Activated CD8-positive, alpha-beta memory T cell treated with anti-CD3 and anti-CD28 coated beads, Interleukin-2, amount 50 U/mL, for 1 hour (primary cell): Measurements from ENCODE around the gene SLC12A7.
A peak's percentile ranks its signal among the peaks of the same experiment; 100 is the strongest.
"Not testable (repeated sequence)": the region's sequence is repeated elsewhere in the genome, so short reads cannot be mapped to it uniquely, and the experiment has no call there.

Source experiments
- DNase-seq: peaks from one replicate; pipeline ENCODE4 v3.0.0-alpha.2; 2020; ENCODE audit errors: extremely low read depth

SLC12A7 gene

GRCh38 chr5:1109542-1110306 is 2.1 kb downstream of the SLC12A7 start:
- no peak for DNase-seq

GRCh38 chr5:1108865-1109174 is 3.0 kb downstream of the SLC12A7 start:
- DNase-seq, result no peak

GRCh38 chr5:1108023-1108864 is 3.6 kb downstream of the SLC12A7 start:
- no peak for DNase-seq

GRCh38 chr5:1107167-1108022 is 4.5 kb downstream of the SLC12A7 start:
- DNase-seq, result no peak

GRCh38 chr5:1106385-1107166 is 5.3 kb downstream of the SLC12A7 start:
- DNase-seq, result no peak

- DNase-seq, result peak; percentile 58
Observed at GRCh38 chr5:1105350-1106265, 6.3 kb downstream of the SLC12A7 start.

- DNase-seq, result peak; percentile 40
Observed at GRCh38 chr5:1104327-1105006, 7.4 kb downstream of the SLC12A7 start.

GRCh38 chr5:1103505-1104326 is 8.1 kb downstream of the SLC12A7 start:
- DNase-seq, result no peak

GRCh38 chr5:1103093-1103492 is 8.8 kb downstream of the SLC12A7 start:
- DNase-seq, result no peak

GRCh38 chr5:1101961-1102713 is 9.7 kb downstream of the SLC12A7 start:
- DNase-seq, result no peak

- DNase-seq, result no peak
Observed at GRCh38 chr5:1100664-1101574, 10.9 kb downstream of the SLC12A7 start.

GRCh38 chr5:1099926-1100663 is 11.8 kb downstream of the SLC12A7 start:
- no peak for DNase-seq

GRCh38 chr5:1098986-1099597 is 12.8 kb downstream of the SLC12A7 start:
- DNase-seq, result no peak

- not testable (repeated sequence) for DNase-seq
Observed at GRCh38 chr5:1097988-1098385, 13.9 kb downstream of the SLC12A7 start.

- no peak for DNase-seq
Observed at GRCh38 chr5:1097381-1097987, 14.4 kb downstream of the SLC12A7 start.
